Pancreas (tissue), 10 donors: ENCODE results near the gene ACVR2B. TPM values are rescaled to one million over a fixed set of nuclear protein-coding genes. Genes with fewer than 3 reads are reported as not detected.

ENCODE experiments used
- ATAC-seq, 4 donors: fragments of 200-7000 bp; cut with Tn5 transposase; one replicate each; pipeline versions ENCODE4 v1.8.0 to v1.9.1; 2020; ENCODE audit warnings: mild to moderate bottlenecking in 4 of 4, moderate library complexity in 4 of 4
- DNase-seq, 6 donors: peaks; one replicate each; pipeline ENCODE4 v3.0.0-alpha.2; 2020
- FAIRE-seq: peaks from 2 replicates; lab custom pipeline; 2012; peaks lifted over from hg19 to GRCh38; lab: Jason Lieb, UNC
- H3K27ac ChIP-seq, 4 donors: fragments of 200-600 bp; sonication (generic); 1 replicate in 3 of 4; 2 replicates in 1 of 4; pipeline versions ENCODE4 v1.5.0 to v1.8.0; 2020
- H3K27me3 ChIP-seq, 4 donors: fragments of 200-600 bp; one replicate each; pipeline ENCODE4 v1.8.0; 2021
- H3K36me3 ChIP-seq, 3 donors: fragments of 200-600 bp; sonication (generic) in 1 of 3; one replicate each; pipeline versions ENCODE4 v1.5.0 to v1.8.0; 2020 to 2021
- H3K4me1 ChIP-seq, 3 donors: fragments of 200-600 bp; one replicate each; pipeline ENCODE4 v1.8.0; 2021
- H3K4me3 ChIP-seq, 4 donors: fragments of 200-600 bp; sonication (generic) in 2 of 4; one replicate each; pipeline versions ENCODE4 v1.5.0 to v1.8.0; 2020 to 2021
- H3K9me3 ChIP-seq, 4 donors: fragments of 200-600 bp; one replicate each; pipeline ENCODE4 v1.8.0; 2021
- CTCF ChIP-seq, 4 donors: fragments of 200-600 bp; sonication (generic) in 3 of 4; IDR thresholded peaks; one replicate each; pipeline versions ENCODE4 v1.5.0 to v1.8.0; 2021; ENCODE audit warnings: antibody characterized with exemption in 4 of 4
- WGBS, 2 donors: extraction: QIAGEN DNeasy Blood & Tissue Kit; methylation state at CpG; one replicate each; pipeline ENCODE4 v1.1.7; 2013; 5-methylcytosine and 5-hydroxymethylcytosine counted together
- intact Hi-C, 3 donors: fragments of 100-400 bp; cut with DNase I; formaldehyde crosslinking; loops; one replicate each; pipeline versions ENCODE4 v1.11.1 to v1.14.2; 2022
- polyA plus RNA-seq, 2 donors: library from polyadenylated mRNA; stranded (reverse); fragments of 200-250 nt; gene quantifications; one replicate each; pipeline ENCODE4 v1.2.3, GENCODE V29; 2013
- total RNA-seq, 6 donors: library from RNA; stranded (reverse); fragmentation: NEBNext Ultra II Directional in 4 of 6; extraction: Animal tissue kit (Norgen Biotek cat#: 25700) in 4 of 6; gene quantifications; one replicate each; pipeline versions ENCODE4 v1.2.1 to v1.2.4, GENCODE V29; 2021 to 2023
- donor health status: healthy with polysubstance abuse.
- donor health status: DM: no; HTN: no; CAD: no; lungs with moderate emphysema.
- donor health status: DM: no; HTN: no; CAD: no.
- donor health status: control.
- donor health status: control.
- donor health status: Bipolar disorder and iron deficiency.
- donor health status: DM: yes; HTN: yes; CAD: no.
- donor health status: DM: no; HTN: no; CAD: no.
- donor health status: DM: no; HTN: no; CAD: no.
- donor health status: DM: yes; HTN: yes; CAD: no.

The ACVR2B gene
- total and polyA plus RNA-seq, 8 donors: 1.3 to 10.9 (median 5.1) TPM

- H3K4me3 ChIP-seq: no peak overlapping the region
- no peaks in the 10 kb centered on the region for H3K4me1 ChIP-seq
- H3K9me3 ChIP-seq: no peaks in the 10 kb centered on the region
- H3K36me3 ChIP-seq: peaks cover 0 to 16% (median 0%) of the 10 kb centered on the region in 3 donors
- no peaks in the 10 kb centered on the region for H3K27me3 ChIP-seq
- H3K27ac ChIP-seq: no peak overlapping the region
- no peak for TF ChIP-seq CTCF (IDR thresholded peaks at IDR 0.05)
- DNase-seq: no peak
- intact Hi-C loops: loop anchor here in 2 of 3 donors (5.0 to 10.0 kb wide), 4 partner anchors 118 to 471 kb away; no protein-coding TSS in a partner anchor
- ATAC-seq: no peak
- 92 to 97% methylated on average over 5 of the region's 5 CpGs for WGBS, 2 donors
- no peak for FAIRE-seq
Measured at GRCh38 chr3:38524141-38524739, 70.5 kb downstream of the ACVR2B start.

- Histone ChIP-seq H3K4me1 (no peaks in the 10 kb centered on the region), H3K9me3 (no peaks in the 10 kb centered on the region), H3K27ac (no peak overlapping the region), H3K27me3 (no peaks in the 10 kb centered on the region), H3K36me3 (peaks cover 0 to 16% (median 0%) of the 10 kb centered on the region in 3 donors), H3K4me3 (no peak overlapping the region)
- ATAC-seq (no peak), DNase-seq (peak in 1 of 6 donors; percentile 69), FAIRE-seq (no peak)
- WGBS, 2 donors: 94 to 96% methylated on average over 14 of the region's 14 CpGs
- TF ChIP-seq CTCF (IDR thresholded peaks at IDR 0.05): no peak
- intact Hi-C loops: loop anchor here in 2 of 3 donors (10.0 kb wide), 3 partner anchors 128 to 468 kb away; no protein-coding TSS in a partner anchor
Measured at GRCh38 chr3:38526792-38527191, 73.1 kb downstream of the ACVR2B start.

GRCh38 chr3:38528457-38528856 is 74.8 kb downstream of the ACVR2B start:
- FAIRE-seq (no peak), ATAC-seq (no peak), DNase-seq (no peak)
- Histone ChIP-seq H3K9me3 (no peaks in the 10 kb centered on the region), H3K27ac (no peak overlapping the region), H3K4me1 (no peaks in the 10 kb centered on the region), H3K27me3 (no peaks in the 10 kb centered on the region), H3K4me3 (no peak overlapping the region), H3K36me3 (peaks cover 0 to 8% (median 0%) of the 10 kb centered on the region in 3 donors)
- intact Hi-C loops: loop anchor here in 2 of 3 donors (10.0 kb wide), 3 partner anchors 126 to 466 kb away; no protein-coding TSS in a partner anchor
- WGBS, 2 donors: 100% methylated on average over 1 of the region's 1 CpG
- no peak for TF ChIP-seq CTCF (IDR thresholded peaks at IDR 0.05)

GRCh38 chr3:38532529-38532928 is 78.8 kb downstream of the ACVR2B start:
- TF ChIP-seq CTCF (IDR thresholded peaks at IDR 0.05): no peak
- no peak for FAIRE-seq
- Histone ChIP-seq H3K36me3 (no peaks in the 10 kb centered on the region), H3K9me3 (no peaks in the 10 kb centered on the region), H3K27ac (no peak overlapping the region), H3K27me3 (no peaks in the 10 kb centered on the region), H3K4me3 (no peak overlapping the region), H3K4me1 (no peaks in the 10 kb centered on the region)
- intact Hi-C loops: no loop called here
- 62 to 65% methylated on average over 3 of the region's 3 CpGs for WGBS, 2 donors
- DNase-seq: no peak
- no peak for ATAC-seq
